Astrocyte (in vitro differentiated cells and primary cell): ENCODE data around the gene FAXC.

ENCODE experiments used
- EZH2 ChIP-seq: IDR thresholded peaks from 2 replicates; pipeline ENCODE4 v1.6.1; 2012; ENCODE audit warnings: mild to moderate bottlenecking, low read length, inconsistent platforms; ENCODE audit not compliant: insufficient read depth
- TF ChIP-seq, protein P1 (sequence below): IDR thresholded peaks from 2 replicates; pipeline ENCODE4 v1.5.1; 2011; ENCODE audit warnings: low read depth, mild to moderate bottlenecking, inconsistent platforms, low read length, moderate library complexity; ENCODE audit not compliant: insufficient read depth

DNA sequence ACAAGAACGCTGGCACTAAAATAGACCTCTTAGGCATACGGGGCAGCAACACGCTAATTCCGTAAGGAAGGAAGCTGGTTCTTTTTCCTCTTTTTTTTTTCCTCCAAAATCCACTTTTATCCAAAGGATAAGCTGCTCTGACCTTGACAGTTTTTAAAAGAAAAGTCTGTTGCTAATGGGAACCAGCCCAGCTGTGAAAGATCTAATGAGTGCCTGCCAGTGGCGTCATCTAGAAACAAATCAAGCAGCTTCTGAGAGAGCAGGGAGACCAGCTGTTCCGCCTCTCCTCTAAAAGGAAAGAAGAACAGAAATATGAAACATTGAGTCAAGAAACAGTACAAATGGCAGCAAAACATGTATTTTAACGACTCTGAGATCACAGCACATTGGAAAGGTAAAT is 78.6 kb downstream of the FAXC start:
- TF ChIP-seq EZH2: no peak
- TF ChIP-seq, protein P1, sequence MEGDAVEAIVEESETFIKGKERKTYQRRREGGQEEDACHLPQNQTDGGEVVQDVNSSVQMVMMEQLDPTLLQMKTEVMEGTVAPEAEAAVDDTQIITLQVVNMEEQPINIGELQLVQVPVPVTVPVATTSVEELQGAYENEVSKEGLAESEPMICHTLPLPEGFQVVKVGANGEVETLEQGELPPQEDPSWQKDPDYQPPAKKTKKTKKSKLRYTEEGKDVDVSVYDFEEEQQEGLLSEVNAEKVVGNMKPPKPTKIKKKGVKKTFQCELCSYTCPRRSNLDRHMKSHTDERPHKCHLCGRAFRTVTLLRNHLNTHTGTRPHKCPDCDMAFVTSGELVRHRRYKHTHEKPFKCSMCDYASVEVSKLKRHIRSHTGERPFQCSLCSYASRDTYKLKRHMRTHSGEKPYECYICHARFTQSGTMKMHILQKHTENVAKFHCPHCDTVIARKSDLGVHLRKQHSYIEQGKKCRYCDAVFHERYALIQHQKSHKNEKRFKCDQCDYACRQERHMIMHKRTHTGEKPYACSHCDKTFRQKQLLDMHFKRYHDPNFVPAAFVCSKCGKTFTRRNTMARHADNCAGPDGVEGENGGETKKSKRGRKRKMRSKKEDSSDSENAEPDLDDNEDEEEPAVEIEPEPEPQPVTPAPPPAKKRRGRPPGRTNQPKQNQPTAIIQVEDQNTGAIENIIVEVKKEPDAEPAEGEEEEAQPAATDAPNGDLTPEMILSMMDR: no peak
